ENCODE results near the gene TAOK1. TPM values are rescaled to one million over a fixed set of nuclear protein-coding genes. Genes with fewer than 3 reads are reported as not detected.
"Not testable (repeated sequence)": the region's sequence is repeated elsewhere in the genome, so short reads cannot be mapped to it uniquely, and the experiment has no call there.

TAOK1 gene
- total RNA-seq, 1 experiment from 2014 or later, result 29.5 TPM

DNA sequence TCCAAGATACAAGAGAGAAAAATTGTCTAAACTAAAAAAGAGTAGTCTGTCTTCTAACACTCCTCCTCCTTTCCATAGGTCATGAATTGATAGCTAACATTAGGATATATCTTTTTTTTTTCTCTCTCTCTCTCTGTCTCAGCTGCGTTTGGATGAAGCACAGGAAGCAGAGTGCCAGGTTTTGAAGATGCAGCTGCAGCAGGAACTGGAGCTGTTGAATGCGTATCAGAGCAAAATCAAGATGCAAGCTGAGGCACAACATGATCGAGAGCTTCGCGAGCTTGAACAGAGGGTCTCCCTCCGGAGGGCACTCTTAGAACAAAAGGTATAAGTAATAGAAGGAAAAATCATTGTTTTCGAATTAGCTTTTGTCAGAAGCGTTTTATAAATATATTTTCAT, 143.8 kb downstream of the TAOK1 start:
- no peak for DNase-seq (ENCODE audit: low read depth)

- no peak for DNase-seq (ENCODE audit: low read depth)
Measured at GRCh38 chr17:29544066-29544465, 153.9 kb downstream of the TAOK1 start.

DNA sequence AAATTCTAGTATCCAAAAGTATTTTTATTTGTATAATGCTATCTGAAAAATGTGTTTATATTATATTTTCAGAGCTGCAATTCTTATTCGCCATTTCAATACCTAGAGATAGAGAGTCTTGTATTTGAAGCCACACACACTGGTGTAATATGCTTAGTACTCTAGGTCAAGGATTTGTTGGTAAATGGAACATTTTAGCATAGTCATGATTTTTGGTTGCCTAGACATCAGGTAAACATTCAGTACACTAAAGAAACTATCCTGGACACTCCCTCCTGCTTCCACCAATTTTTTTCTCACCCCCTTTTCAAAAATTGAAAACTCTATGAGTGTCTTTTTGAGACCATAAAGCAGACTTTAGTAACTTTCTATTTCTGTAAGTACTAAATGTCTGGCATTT, 155.9 kb downstream of the TAOK1 start:
- no peak for DNase-seq (ENCODE audit: low read depth)

DNA sequence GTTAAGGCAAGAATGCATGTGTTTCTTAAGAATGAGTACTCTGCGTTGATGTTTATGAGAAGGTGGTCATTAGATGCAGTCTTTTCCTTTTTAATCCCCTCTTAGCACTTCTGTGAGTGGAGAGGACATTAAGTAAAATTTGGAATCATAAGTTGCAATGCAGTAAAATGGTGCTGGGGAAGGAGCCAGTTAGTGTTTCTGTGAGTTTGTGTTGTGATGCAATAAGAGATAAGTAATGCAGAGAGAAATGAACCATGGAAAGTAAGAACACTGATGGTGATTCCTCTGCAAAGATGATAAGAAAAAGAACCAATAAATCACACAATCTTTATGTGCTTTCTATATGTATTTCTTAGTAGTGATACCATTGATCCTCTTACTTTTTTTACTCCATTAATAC, 156.7 kb downstream of the TAOK1 start:
- no peak for DNase-seq (ENCODE audit: low read depth)

DNA sequence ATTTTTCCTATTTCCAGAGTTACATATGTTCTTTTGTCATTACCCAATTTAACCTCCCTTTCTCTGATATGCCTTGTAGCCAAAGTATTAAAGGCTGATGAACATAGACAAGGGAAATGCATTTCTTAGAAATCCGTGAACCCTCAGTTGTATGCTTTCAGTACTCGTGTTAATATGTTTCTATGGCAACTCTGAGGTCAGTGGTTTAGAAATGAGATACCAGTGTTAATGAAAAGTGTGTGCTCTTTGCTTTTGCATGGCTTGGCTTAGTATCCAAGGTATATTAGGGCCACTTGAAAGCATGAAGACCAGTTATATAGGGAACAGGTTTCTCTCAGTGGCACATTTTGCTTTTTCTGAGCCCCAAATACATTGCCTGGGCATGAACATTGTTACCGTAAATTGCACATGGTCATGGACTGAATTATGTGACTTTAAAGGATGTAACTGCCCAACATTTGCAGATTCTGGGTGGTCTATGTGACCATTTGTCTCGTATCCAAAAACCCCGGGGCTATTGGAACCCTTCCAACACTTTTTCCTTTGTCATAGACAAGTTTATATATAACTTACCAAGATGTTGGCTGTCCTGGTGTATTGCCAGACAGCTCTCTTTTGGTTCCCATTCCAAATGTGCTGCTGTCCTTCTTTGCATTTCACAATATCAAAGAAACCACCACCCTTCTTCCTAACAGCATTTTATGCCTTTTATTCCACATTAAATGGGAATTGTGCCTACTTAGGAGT, 159.2 kb downstream of the TAOK1 start:
- DNase-seq (ENCODE audit: low read depth), result no peak

GRCh38 chr17:29555840-29556239, 165.7 kb downstream of the TAOK1 start:
- DNase-seq (ENCODE audit: low read depth), result no peak

GRCh38 chr17:29557085-29557738, 167.0 kb downstream of the TAOK1 start:
- DNase-seq (ENCODE audit: low read depth), result no peak

- no peak for DNase-seq (ENCODE audit: low read depth)
Measured at GRCh38 chr17:29557739-29558116, 167.6 kb downstream of the TAOK1 start.

DNA sequence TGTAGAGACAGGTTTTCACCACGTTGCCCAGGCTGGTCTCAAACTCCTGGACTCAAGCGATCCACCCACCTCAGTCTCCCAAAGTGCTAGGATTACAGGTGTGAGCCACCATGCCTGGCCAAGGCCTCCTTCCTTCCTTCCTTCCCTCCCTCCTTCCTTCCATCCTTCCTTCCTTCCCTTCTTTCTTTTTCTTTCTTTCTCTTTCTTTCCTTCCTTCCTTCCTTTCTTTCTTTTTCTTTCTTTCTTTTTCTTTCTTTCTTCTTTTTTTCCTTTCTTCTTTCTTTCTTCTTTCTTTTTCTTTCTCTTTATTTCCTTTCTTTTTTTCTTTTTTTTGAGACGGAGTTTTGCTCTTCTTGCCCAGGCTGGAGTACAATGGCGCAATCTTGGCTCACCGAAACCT, 168.0 kb downstream of the TAOK1 start:
- DNase-seq (ENCODE audit: low read depth), result not testable (repeated sequence)

DNA sequence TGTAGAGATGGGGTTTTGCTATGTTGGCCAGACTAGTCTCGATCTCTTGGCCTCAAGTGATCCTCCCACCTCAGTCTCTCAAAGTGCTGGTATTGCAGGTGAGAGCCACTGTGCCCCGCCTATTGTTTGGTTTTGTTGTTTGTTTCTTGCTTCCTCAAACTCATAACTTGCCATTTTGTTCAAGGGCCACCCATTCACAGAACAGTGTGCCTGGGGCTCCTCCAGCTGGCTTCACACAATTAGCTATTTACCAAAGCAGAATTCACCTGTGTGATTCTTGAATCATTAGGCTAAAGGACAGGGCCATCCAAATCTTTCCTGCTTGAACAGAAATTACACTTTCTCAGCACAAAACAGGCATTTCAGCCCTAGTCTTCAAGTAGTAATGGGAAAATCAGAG, 169.5 kb downstream of the TAOK1 start:
- no peak for DNase-seq (ENCODE audit: low read depth)

DNA sequence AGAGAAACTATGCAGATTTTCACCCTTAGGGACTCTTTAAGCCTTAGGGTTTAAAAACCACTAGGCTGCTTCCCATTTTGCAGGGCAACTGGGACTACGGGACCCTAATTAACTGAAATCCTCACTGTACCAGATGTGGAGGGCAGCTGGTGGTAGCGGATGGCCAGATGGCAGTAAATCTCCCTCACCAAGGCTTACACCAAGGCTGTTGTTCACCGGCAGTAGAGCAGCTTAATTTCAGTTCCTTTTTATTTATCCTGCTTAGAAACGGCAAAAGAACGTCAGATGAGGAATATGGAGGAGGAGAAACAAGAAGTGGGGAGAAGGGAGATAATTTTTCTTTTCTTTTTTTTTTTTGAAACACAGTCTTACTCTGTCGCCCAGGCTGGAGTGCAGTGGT, 170.2 kb downstream of the TAOK1 start:
- DNase-seq (ENCODE audit: low read depth), result no peak

GRCh38 chr17:29561554-29562517, 171.7 kb downstream of the TAOK1 start:
- DNase-seq (ENCODE audit: low read depth), result no peak

- no peak for DNase-seq (ENCODE audit: low read depth)
Measured at GRCh38 chr17:29562615-29563014, 172.5 kb downstream of the TAOK1 start.

DNA sequence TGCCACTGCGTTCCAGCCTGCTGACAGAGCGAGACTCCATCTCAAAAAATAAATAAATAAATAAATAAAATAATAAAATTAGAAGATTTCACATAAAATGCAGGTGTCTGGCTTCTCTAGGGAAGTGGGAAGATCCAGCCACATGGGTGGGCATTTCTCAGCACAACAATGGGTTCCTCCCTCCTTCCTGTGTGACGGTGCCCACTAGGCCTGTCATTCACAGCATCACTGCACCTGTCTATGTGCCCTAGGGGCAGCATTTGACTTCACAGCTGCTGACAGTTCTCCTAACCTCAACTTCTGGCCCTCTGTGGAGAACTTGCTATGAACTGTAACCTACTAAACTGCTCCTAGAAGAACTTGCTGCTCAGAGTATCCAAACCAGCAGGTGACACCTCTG, 173.7 kb downstream of the TAOK1 start:
- no peak for DNase-seq (ENCODE audit: low read depth)

- DNase-seq (ENCODE audit: low read depth), result no peak
Measured at GRCh38 chr17:29565643-29566472, 175.7 kb downstream of the TAOK1 start.

- DNase-seq (ENCODE audit: low read depth), result peak; percentile 41
Measured at GRCh38 chr17:29566473-29567303, 176.5 kb downstream of the TAOK1 start, which contains the start of gene ABHD15. ABHD15 (minus strand) TSS chr17:29567037; CDS start chr17:29566966, 71 bp downstream.

DNA sequence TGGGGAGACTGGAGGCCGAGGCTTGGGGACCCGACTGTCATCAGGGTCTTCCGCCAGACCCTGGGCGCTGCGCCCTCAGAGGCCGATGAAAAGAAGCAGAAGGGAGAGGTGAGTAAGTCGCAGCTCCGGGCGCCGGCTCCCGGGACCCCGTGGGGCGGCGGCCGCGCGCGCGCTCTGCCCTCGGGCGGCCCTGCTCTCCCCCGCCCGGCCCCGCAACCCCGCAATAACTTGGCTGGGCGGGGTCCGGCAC, 177.1 kb downstream of the TAOK1 start:
- no peak for DNase-seq (ENCODE audit: low read depth)

DNA sequence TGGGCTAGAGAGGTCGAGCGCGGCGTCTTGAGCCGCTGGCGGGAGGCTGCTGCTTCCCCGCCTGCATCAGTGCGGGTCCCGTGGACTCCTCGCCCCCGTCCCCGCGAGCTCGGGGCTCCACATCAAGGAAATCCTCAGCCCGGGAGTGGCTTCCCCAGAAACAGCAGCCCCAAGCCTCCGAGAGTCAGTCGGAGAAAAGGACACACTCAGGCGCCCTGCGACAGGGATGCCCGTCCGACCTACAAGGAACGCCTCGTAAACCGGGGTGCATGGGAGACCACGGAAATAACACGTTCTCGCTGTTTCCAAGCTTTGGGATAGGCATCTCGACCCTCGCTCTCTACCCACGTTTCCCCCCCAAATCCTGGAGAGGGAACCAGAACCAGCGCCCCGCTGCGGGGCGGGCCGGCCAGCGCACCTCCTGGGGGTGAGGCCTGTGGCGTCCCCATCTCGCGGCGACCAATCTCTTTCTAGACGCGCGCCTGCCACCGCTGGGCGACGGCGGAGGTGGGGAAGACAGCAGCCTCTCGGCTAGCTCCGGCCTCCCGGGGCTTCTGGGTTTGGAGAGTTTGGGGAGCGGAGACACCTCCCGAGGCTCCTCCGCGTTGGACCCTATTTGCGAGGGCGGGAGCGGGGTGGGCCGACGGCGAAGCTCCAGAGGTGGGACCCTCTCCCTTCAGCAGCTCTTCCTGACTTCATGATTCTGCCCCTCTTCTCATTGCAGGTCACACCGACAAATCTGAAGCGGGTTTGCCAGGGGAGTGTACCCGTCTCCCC, 177.6 kb downstream of the TAOK1 start:
- DNase-seq (ENCODE audit: low read depth), result peak; percentile 64

All from HT1080 (cell line).